Embryonic facial prominence (tissue), 1 donor: ENCODE data around the gene PAIP1.
A peak's percentile ranks its signal among the peaks of the same experiment; 100 is the strongest.
"Not testable (repeated sequence)": the region's sequence is repeated elsewhere in the genome, so short reads cannot be mapped to it uniquely, and the experiment has no call there.

Experiments used
- DNase-seq: peaks from one replicate; pipeline ENCODE4 v3.0.0-alpha.2; 2016; ENCODE audit errors: extremely low spot score

The PAIP1 gene

GRCh38 chr5:43556857-43557542, at the start of gene PAIP1:
TSS of gene PAIP1 (minus strand) at chr5:43557077. CDS start at chr5:43556846, 231 bp downstream.
- peak; percentile 75 for DNase-seq

DNA sequence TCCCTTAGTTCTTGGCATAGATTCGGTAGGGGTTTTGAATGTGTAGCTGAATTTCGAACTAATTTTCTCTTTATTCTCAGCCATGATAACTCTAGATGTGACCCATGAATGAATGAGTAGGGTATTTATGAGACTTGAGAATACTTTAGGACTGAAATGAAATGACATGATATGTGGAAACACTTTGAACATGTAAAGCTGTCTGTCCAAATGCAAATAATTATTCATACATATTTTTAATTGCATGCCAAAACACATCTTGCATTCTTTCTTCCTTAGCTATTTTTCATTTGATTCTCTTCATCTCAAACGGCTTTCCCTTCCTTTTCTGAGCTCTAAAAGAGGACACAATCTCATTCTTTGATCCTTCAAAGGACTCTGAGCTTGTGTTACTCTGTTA, 49.5 kb upstream of the PAIP1 start:
- no peak for DNase-seq

DNA sequence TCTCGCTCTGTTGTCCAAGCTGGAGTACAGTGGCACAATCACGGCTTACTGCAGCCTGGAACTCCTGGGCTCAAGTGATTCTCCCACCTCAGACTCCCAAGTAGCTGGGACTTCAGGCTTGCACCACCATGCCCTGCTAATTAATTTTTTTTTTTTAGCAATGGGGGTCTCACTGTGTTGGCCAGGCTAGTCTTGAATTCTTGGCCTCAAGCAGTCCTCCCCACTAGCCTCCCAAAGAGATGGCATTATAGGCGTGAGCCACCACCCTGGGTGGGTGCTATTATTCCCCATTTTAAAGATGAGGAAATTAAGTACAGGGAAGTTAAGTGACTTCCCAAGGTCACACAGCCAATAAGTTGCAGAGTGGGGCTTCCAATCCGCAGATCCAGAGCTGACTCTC, 47.8 kb upstream of the PAIP1 start:
- DNase-seq: no peak

GRCh38 chr5:43603344-43604217, 46.7 kb upstream of the PAIP1 start:
- DNase-seq: peak; percentile 54

GRCh38 chr5:43602461-43603343, 45.8 kb upstream of the PAIP1 start, which contains the start of gene NNT:
TSS of gene NNT (plus strand) at chr5:43603180. CDS start at chr5:43609196, 6,016 bp downstream.
- DNase-seq: peak; percentile 40

GRCh38 chr5:43601454-43602260, 44.8 kb upstream of the PAIP1 start:
- no peak for DNase-seq

GRCh38 chr5:43598927-43599326, 42.0 kb upstream of the PAIP1 start:
- not testable (repeated sequence) for DNase-seq

GRCh38 chr5:43592363-43592762, 35.5 kb upstream of the PAIP1 start:
- DNase-seq: no peak

DNA sequence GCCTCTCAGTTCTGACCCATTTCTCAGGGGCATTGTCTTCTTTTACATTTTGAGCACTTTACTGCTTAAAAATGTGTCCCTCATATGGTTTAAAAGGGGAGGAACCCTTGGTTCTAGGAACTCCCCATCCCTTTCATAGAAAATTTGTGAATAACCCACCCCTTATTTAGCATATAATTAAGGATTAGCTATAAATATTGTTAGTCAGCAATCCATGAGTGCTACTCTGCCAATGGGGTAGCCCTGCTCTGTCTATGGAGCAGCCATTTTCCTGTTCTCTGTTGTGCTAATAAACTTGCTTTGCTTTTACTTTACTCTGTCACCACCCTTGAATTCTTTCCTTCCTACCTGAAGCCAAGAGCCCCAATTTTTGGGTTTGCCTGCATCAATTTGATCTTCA, 33.8 kb upstream of the PAIP1 start:
- DNase-seq: no peak

- no peak for DNase-seq
Measured at GRCh38 chr5:43589310-43589709, 32.4 kb upstream of the PAIP1 start.

GRCh38 chr5:43588842-43589241, 32.0 kb upstream of the PAIP1 start:
- DNase-seq: no peak

DNA sequence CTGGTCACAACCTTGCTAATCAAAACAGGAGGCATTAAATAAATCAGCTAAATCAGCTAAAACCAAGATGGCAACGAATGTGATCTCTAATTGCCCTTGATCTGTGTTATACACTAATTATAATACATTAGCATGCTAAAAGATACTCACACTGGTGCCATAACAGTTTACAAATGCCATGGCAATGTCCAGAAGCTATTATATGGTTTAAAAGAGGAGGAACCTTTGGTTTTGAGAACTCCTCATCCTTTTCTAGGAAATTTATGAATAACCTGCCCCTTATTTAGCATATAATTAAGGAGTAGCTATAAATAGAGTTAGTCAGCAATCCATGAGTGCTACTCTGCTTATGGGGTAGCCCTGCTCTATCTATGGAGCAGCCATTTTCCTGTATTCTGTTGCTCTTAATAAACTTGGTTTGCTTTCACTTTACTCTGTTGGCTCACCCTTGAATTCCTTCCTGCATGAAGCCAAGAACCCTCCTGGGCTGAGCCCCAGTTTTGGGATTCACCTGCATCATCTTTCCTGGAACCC, 27.4 kb upstream of the PAIP1 start:
- no peak for DNase-seq

DNA sequence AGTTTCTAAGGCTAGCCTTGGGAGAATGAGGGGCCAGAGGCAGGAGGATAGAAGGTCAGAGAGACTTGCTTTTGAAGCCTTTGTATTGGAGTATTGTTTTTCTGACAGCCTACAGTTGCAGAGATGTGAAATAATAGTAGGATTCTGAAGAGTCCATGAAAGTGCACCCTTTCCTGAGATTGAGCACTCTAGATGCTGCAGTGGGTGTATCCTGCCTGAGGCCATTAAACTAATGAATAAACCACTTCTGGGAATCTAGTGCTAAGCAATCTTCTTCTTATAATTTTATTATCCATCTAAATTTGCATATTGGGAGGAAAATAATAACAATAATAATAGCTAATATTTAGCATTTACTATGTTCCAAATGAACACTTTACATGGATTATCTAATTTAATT, 26.8 kb upstream of the PAIP1 start:
- DNase-seq: no peak

DNA sequence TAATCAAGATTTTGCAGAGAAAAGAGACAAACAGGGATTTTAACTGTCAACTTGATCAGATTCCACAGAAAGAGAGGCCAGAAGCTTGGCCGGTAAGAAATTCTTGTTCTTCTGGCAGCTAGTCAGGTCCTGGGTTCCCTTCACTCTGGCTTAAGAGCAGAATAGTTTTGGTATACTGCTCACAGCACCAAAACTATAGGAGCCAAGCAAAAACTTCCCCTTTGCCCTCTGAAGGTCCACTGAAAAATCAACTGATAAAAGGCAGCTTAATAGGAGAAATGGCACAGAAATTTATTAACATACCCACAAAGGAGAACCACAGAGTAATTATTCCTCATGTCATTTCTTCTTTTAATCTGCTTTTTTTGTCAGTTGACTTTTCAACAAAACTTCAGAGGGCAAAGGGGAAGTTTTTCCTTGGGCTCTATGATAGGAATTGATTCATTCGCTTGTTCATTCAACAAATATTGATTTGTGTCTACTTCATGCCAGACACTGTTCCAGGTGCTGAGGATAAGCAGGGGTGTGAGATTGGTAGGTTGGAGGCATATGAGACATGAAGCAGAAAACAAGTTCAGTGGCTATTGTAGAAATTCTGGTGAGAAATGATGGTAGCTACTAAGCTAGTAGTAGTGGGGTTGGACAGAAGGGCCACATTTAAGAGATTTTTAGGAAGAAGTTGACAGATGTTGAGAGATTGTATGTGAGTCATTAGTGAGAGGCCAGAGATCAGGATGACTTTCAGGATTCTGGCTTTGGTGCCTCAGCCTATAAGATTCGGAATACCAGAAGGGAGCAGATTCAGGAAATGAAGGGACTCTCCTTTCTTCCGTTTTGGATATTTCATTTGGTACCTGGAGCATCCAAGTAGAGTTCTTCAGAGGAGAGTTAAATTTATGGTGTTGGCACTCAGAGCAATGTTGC, 25.5 kb upstream of the PAIP1 start:
- DNase-seq: no peak

DNA sequence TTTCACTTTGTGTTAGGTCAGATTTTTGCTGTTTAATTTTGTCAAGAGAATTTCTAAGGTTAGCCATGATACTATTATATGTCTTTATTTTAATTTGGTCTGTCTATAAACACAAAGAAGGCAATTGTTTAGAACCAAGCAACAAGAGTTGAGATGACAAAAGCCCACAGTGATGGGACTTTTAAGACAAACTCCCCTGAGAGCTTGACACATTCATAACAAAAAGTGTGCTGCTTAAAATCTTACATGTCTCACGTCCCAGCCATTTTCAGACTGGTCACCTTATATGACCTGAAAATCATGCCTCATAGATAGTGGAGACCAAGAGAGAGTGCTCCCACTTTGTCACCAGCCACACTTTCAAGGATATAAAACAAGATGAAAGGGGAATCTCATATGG, 24.5 kb upstream of the PAIP1 start:
- DNase-seq: no peak

GRCh38 chr5:43580402-43581210, 23.7 kb upstream of the PAIP1 start:
- not testable (repeated sequence) for DNase-seq

DNA sequence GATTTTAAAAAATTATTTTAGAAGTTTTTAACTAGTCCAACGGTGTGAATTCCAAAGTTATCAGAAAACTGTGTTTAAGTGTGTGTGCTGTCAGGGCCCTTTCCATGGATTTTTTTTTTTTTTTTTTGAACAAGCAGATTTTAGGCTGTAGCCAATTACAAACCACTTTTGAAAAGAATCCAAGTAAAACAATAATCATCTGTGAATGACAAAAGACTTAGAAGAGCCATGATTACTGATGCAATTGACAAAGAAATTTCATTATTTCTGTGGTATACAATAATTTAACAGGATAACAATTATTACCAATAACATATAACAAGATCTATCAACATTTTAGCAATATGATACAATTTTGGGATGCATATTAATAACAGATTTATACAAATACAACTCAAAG, 16.2 kb upstream of the PAIP1 start:
- DNase-seq: no peak

- DNase-seq: no peak
Measured at GRCh38 chr5:43572357-43572756, 15.5 kb upstream of the PAIP1 start.

GRCh38 chr5:43571237-43571636, 14.4 kb upstream of the PAIP1 start:
- no peak for DNase-seq
